ENCODE measurements around the gene CCDC157. TPM values are rescaled to one million over a fixed set of nuclear protein-coding genes. Genes with fewer than 3 reads are reported as not detected.

CCDC157 gene
- total RNA-seq, 1 experiment from 2014 or later = 6.2 TPM

DNA sequence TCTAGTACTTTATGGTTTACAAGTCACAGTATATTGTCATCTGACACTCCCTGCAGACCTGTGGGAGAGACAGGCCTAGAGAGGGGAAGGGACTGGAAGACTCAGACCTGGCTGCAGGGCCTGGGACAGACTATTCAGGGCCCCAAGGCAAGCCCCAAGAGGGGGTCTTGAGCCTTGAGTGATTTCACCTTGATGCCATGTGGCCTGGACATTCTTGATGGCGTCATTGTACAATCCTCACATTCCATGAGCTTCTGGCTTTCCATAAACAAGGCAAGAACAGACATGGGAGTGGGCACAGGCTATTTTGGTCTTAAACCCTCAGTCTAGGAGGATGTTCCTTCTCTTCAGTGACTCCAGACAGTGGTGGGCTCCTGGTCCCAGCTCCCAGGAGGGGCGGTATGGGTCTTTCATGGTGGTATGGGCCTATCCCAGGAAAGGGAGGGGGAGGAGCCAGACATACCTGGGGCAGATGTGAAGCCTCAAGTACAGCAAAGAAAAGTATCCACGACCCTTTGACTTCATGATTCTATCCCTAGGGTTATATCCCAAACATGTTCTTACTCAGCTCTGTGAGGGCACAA, 28.2 kb upstream of the CCDC157 start:
- no TSS peak for BruUV-seq (replicated peaks)
- Histone ChIP-seq H3K9me2 (ENCODE audit: insufficient read depth) (no peaks in the 10 kb centered on the region), H3K79me2 (ENCODE audit: low read depth) (peaks cover 27% of the 10 kb centered on the region), H2AFZ (no peak overlapping the region), H3K27ac (peak overlapping the region; percentile 53; the same call in 1 of the 2 replicates), H4K20me1 (ENCODE audit: insufficient read depth) (peaks cover 11% of the 10 kb centered on the region; the same call in 1 of the 2 replicates), H3K36me3 (ENCODE audit: low read depth) (peaks cover 14% of the 10 kb centered on the region), H3K4me1 (replicated peaks; ENCODE audit: insufficient read depth) (peaks cover 34% of the 10 kb centered on the region), H3K4me3 (no peak overlapping the region), H3K27me3 (ENCODE audit: insufficient read depth, low read depth) (no peaks in the 10 kb centered on the region), H3F3A (ENCODE audit: insufficient read depth, low read depth) (peaks cover 67% of the 10 kb centered on the region), H3K4me2 (no peak overlapping the region), H3K9me3 (ENCODE audit: insufficient read depth, low read depth) (no peaks in the 10 kb centered on the region)
- ChIA-PET CTCF (interaction anchor here (0.6 to 2.0 kb wide), 3 partner anchors 40 to 56 kb away, joined by 4 to 31 read pairs (median 5); partner anchors contain the start of gene CASTOR1), POLR2A (ENCODE audit: unreplicated experiment) (no interaction called here)
- DNase-seq = no peak
- intact Hi-C loops (cut with micrococcal nuclease; ENCODE audit: unreplicated experiment) = no loop called here
- TF ChIP-seq, protein P1, sequence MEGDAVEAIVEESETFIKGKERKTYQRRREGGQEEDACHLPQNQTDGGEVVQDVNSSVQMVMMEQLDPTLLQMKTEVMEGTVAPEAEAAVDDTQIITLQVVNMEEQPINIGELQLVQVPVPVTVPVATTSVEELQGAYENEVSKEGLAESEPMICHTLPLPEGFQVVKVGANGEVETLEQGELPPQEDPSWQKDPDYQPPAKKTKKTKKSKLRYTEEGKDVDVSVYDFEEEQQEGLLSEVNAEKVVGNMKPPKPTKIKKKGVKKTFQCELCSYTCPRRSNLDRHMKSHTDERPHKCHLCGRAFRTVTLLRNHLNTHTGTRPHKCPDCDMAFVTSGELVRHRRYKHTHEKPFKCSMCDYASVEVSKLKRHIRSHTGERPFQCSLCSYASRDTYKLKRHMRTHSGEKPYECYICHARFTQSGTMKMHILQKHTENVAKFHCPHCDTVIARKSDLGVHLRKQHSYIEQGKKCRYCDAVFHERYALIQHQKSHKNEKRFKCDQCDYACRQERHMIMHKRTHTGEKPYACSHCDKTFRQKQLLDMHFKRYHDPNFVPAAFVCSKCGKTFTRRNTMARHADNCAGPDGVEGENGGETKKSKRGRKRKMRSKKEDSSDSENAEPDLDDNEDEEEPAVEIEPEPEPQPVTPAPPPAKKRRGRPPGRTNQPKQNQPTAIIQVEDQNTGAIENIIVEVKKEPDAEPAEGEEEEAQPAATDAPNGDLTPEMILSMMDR (conservative IDR thresholded peaks at IDR 0.05) = no peak
- no peak for TF ChIP-seq EZH2 (IDR thresholded peaks at IDR 0.05; ENCODE audit: low read depth)

DNA sequence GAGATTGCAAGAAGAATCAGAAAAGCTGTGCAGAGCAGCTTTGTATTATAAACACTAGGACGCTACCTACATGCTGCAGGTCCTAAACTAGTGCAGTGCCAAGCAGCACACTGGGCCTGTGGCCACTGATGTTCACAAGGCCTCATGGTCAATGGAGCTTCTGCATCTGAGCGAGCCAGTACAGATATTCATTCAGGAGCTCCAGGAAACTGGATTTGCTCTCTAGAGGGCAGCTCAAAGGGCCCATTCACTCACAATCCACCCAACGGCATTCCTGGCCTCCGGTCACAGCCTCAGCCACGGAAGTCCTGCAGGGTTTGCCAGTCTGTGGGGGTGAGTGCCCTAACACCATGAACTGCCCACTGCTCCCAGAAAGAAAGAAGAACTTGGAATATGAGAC, 24.3 kb upstream of the CCDC157 start:
- ChIA-PET CTCF (no interaction called here), POLR2A (ENCODE audit: unreplicated experiment) (no interaction called here)
- peaks cover 24% of the 10 kb centered on the region for H3K36me3 ChIP-seq (ENCODE audit: low read depth)

GRCh38 chr22:30332994-30333706, 23.7 kb upstream of the CCDC157 start:
- BruUV-seq (replicated peaks) = no TSS peak
- H3K9me2 ChIP-seq (ENCODE audit: insufficient read depth) = no peaks in the 10 kb centered on the region
- no peaks in the 10 kb centered on the region for H3K27me3 ChIP-seq (ENCODE audit: insufficient read depth, low read depth)
- H4K20me1 ChIP-seq (ENCODE audit: insufficient read depth) = no peaks in the 10 kb centered on the region
- ChIA-PET POLR2A (ENCODE audit: unreplicated experiment) (no interaction called here), CTCF (no interaction called here)
- no peak overlapping the region for H3K27ac ChIP-seq
- H3K4me1 ChIP-seq (replicated peaks; ENCODE audit: insufficient read depth) = peaks cover 3% of the 10 kb centered on the region
- H3K36me3 ChIP-seq (ENCODE audit: low read depth) = peaks cover 24% of the 10 kb centered on the region
- intact Hi-C loops (cut with micrococcal nuclease; ENCODE audit: unreplicated experiment) = no loop called here
- H3K4me2 ChIP-seq = no peak overlapping the region
- H3K4me3 ChIP-seq = no peak overlapping the region
- H3K9me3 ChIP-seq (ENCODE audit: insufficient read depth, low read depth) = no peaks in the 10 kb centered on the region
- H2AFZ ChIP-seq = no peak overlapping the region
- no peak for TF ChIP-seq EZH2 (IDR thresholded peaks at IDR 0.05; ENCODE audit: low read depth)
- TF ChIP-seq, protein P1 (conservative IDR thresholded peaks at IDR 0.05) = no peak
- H3K79me2 ChIP-seq (ENCODE audit: low read depth) = no peaks in the 10 kb centered on the region
- H3F3A ChIP-seq (ENCODE audit: insufficient read depth, low read depth) = peaks cover 50% of the 10 kb centered on the region
- DNase-seq = no peak

More for the DNA sequence above, 24.3 kb upstream of the CCDC157 start:
- Histone ChIP-seq H3K4me1 (replicated peaks; ENCODE audit: insufficient read depth) (peaks cover 9% of the 10 kb centered on the region), H3K27me3 (ENCODE audit: insufficient read depth, low read depth) (no peaks in the 10 kb centered on the region), H3K4me3 (no peak overlapping the region), H3K79me2 (ENCODE audit: low read depth) (no peaks in the 10 kb centered on the region), H2AFZ (no peak overlapping the region), H3K9me3 (ENCODE audit: insufficient read depth, low read depth) (no peaks in the 10 kb centered on the region), H3K4me2 (no peak overlapping the region), H3K27ac (no peak overlapping the region), H4K20me1 (ENCODE audit: insufficient read depth) (no peaks in the 10 kb centered on the region), H3F3A (ENCODE audit: insufficient read depth, low read depth) (peaks cover 56% of the 10 kb centered on the region), H3K9me2 (ENCODE audit: insufficient read depth) (no peaks in the 10 kb centered on the region)
- BruUV-seq (replicated peaks) = no TSS peak
- DNase-seq = no peak
- intact Hi-C loops (cut with micrococcal nuclease; ENCODE audit: unreplicated experiment) = no loop called here
- no peak for TF ChIP-seq EZH2 (IDR thresholded peaks at IDR 0.05; ENCODE audit: low read depth)
- TF ChIP-seq, protein P1 (conservative IDR thresholded peaks at IDR 0.05) = no peak
